ENCODE measurements around the gene ASB16.
A peak's percentile ranks its signal among the peaks of the same experiment; 100 is the strongest.

The ASB16 gene

DNA sequence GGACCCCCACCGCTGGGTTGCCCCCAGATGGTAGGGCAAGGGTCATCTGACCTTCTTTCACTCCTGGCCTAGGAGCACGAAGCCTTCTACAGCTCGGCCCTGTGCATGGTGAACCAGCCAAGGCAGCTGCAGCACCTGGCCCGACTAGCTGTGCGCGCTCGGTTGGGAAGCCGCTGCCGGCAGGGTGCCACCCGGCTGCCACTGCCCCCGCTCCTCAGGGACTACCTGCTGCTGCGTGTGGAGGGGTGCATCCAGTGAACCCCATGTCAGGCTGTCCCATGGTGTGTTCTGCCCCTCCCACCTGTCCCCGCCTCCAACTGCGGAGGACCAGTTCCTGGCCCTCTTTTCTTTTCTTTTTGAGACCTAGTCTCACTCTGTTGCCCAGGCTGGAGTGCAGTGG is 7.6 kb downstream of the ASB16 start:
- no peak for TF ChIP-seq POLR2A (IDR thresholded peaks at IDR 0.05; ENCODE audit: low read depth, low read length)
- TF ChIP-seq POLR2AphosphoS5 (IDR thresholded peaks at IDR 0.05; ENCODE audit: low read depth, low read length), result no peak
- TF ChIP-seq TAF1 (IDR thresholded peaks at IDR 0.05; ENCODE audit: borderline replicate concordance, low read depth, low read length), result no peak
- FAIRE-seq, result no peak
- no peak for DNase-seq (ENCODE audit: insufficient read length)

DNA sequence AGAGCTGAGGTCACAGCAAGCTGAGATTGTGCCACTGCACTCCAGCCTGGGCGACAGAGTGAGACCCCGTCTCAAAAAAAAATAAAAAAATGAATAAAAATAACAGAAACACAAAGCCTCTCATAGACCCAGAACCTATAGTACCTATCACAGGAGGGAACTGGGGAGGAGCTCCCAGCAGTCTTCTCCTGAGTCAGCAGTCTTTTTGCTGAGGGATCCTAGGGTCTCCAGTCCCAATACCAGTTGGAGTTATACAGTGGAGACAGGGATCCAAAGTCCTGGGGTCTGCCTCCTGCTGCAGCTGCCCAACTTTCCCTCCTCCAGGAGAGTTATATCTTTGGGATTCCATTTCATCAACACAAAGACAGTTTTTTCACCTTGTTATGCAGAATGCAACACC is 12.5 kb downstream of the ASB16 start:
- no peak for TF ChIP-seq POLR2AphosphoS5 (IDR thresholded peaks at IDR 0.05; ENCODE audit: low read depth, low read length)
- no peak for TF ChIP-seq POLR2A (IDR thresholded peaks at IDR 0.05; ENCODE audit: low read depth, low read length)
- TF ChIP-seq TAF1 (IDR thresholded peaks at IDR 0.05; ENCODE audit: borderline replicate concordance, low read depth, low read length), result no peak
- no peak for FAIRE-seq
- no peak for DNase-seq (ENCODE audit: insufficient read length)

DNA sequence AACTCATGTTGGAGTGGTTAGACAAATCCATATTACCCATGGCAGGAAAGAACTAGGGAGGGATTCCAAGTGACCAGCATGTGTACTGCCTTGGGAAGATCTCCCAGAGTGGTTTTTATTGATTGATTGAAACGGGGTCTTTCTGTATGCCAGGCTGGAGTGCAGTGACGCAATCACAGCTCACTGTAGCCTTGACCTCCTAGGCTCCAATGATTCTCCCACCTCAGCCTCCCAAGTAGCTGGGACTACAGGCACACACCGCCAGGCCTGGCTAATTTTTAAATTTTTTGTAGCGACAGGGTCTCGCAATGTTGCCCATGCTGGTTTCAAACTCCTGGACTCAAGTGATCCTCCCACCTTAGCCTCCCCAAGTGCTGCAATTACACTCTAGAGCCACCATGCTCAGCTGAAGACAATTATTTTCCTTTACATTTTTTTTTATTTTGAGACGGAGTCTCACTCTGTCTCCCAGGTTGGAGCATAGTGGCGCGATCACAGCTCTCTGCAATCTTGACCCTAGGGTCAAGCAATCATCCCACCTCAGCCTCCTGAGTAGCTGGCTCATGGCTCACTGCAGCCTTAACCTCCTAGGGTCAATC is 13.8 kb downstream of the ASB16 start:
- DNase-seq (ENCODE audit: insufficient read length) (no peak), FAIRE-seq (no peak)
- no peak for TF ChIP-seq POLR2AphosphoS5 (IDR thresholded peaks at IDR 0.05; ENCODE audit: low read depth, low read length)
- TF ChIP-seq TAF1 (IDR thresholded peaks at IDR 0.05; ENCODE audit: borderline replicate concordance, low read depth, low read length), result no peak
- TF ChIP-seq POLR2A (IDR thresholded peaks at IDR 0.05; ENCODE audit: low read depth, low read length), result no peak

DNA sequence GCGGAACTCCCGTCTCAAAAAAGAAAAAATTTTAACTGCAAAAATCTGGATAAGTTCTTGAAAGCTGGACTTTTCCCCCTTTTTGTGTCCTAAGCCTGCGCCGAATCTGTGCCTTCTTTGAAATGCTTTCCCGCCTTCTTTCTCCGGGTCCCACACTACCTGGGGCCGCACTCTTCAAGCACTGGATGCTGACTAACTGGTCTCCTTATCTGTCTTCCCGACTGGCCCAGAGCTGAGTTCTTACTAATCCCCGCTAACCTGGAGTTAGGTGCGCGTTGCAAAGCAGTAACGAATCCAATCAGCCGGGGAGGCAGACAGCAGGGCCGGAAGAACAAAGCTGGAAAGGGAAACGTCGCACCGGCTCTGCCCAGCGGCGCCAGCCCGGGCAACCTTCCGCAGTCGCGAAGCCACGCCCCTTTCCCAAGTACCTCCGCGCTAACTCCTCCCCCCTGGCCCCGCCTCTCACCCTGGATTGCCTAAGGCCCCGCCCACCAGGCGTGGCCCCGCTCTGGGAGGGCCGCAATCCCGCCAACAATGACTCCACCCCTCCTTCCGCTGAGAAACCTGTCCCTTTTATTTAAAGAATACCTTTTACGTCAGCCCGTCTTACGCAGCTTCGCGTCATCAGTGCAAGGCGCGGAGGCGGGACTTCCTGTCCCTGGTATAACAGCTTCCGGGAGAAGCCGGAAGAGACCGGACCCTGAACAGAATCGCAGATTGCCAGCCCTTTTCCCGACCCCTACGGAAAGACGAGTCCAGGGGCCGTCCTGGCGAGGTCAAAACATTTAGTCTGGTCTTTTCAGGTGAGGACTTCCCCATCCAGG is 16.0 kb downstream of the ASB16 start, which contains the start of gene TMUB2:
Gene TMUB2, plus strand, starts transcription at position 666 of the 824 bp plus-strand sequence. CDS start 737 bp downstream, outside the sequence.
- DNase-seq (ENCODE audit: insufficient read length), result peak; percentile 99
- FAIRE-seq, result peak; percentile 98
- peak; percentile 94 for TF ChIP-seq POLR2AphosphoS5 (IDR thresholded peaks at IDR 0.05; ENCODE audit: low read depth, low read length)
- TF ChIP-seq POLR2A (IDR thresholded peaks at IDR 0.05; ENCODE audit: low read depth, low read length), result peak; percentile 95
- TF ChIP-seq TAF1 (IDR thresholded peaks at IDR 0.05; ENCODE audit: borderline replicate concordance, low read depth, low read length), result peak; percentile 74; the same call in 1 of the 2 replicates

DNA sequence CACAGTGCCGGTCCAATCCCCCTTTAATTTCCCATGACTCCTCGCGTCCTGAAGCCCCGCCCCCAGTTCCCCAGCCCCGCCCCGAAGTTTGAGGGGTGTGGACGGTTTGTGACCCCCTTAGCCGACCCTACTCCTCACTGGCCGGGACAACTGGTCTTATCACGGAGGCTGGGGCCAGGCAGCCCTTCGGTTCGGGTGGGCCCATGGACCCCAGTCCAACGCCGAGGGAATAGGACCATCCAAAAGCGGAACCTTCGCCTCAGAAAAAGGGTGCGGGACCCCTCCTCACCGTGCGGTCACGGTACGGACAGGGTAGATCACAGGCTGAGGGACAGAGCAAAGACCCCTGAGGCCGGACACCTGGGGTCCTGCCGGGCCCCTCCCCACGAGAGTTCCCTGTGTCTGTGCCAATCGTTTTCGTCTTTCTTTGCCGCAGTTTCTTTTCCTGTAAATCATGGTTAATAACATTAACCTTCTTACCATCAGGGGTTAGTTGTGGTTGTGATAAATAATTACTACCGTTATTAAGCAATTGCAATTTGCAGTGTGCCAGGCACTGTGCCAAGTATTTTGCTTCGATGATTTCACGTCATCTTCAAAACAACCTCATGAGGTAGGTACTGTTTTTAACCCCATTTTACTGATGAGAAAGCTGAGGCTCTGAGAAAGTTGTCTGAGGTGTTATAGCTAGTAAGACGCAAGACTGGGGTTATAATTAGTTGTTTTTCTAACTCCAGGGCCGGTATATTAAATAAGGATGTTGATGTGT is 16.8 kb downstream of the ASB16 start:
- no peak for FAIRE-seq
- TF ChIP-seq POLR2AphosphoS5 (IDR thresholded peaks at IDR 0.05; ENCODE audit: low read depth, low read length) (peak; percentile 14; the same call in 1 of the 2 replicates), POLR2A (IDR thresholded peaks at IDR 0.05; ENCODE audit: low read depth, low read length) (no peak)
- peak; percentile 81 for DNase-seq (ENCODE audit: insufficient read length)

DNA sequence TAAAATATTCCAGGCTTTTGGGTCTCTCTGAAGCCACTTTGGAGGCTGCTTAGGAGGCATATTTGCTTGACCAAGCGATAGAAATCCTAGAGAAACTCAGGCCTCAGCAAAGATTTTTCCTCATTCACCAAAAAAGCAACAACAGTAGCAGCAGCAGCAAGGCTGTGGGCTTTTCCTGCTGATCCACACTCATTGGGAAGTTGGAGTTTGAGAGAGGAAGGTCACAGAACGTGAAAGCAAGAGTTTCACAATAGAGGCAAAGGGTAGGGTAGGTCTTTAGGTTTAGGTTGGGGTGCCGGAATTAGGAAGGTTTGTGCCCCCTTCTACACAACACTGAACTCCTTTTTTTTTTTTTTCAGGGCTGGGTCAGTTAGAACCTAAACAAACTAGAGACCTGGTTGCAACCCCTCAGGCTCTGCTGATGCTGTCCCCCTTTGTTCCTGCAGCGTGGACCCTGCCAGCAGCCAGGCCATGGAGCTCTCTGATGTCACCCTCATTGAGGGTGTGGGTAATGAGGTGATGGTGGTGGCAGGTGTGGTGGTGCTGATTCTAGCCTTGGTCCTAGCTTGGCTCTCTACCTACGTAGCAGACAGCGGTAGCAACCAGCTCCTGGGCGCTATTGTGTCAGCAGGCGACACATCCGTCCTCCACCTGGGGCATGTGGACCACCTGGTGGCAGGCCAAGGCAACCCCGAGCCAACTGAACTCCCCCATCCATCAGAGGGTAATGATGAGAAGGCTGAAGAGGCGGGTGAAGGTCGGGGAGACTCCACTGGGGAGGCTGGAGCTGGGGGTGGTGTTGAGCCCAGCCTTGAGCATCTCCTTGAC is 18.3 kb downstream of the ASB16 start:
- TF ChIP-seq POLR2AphosphoS5 (IDR thresholded peaks at IDR 0.05; ENCODE audit: low read depth, low read length), result no peak
- no peak for TF ChIP-seq TAF1 (IDR thresholded peaks at IDR 0.05; ENCODE audit: borderline replicate concordance, low read depth, low read length)
- TF ChIP-seq POLR2A (IDR thresholded peaks at IDR 0.05; ENCODE audit: low read depth, low read length), result no peak
- DNase-seq (ENCODE audit: insufficient read length), result no peak
- no peak for FAIRE-seq

DNA sequence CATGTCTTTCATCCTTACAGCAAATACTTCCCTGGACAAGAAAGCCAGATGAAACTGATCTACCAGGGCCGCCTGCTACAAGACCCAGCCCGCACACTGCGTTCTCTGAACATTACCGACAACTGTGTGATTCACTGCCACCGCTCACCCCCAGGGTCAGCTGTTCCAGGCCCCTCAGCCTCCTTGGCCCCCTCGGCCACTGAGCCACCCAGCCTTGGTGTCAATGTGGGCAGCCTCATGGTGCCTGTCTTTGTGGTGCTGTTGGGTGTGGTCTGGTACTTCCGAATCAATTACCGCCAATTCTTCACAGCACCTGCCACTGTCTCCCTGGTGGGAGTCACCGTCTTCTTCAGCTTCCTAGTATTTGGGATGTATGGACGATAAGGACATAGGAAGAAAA is 20.0 kb downstream of the ASB16 start:
- no peak for TF ChIP-seq POLR2A (IDR thresholded peaks at IDR 0.05; ENCODE audit: low read depth, low read length)
- no peak for TF ChIP-seq TAF1 (IDR thresholded peaks at IDR 0.05; ENCODE audit: borderline replicate concordance, low read depth, low read length)
- no peak; the same call in 1 of the 2 replicates for TF ChIP-seq POLR2AphosphoS5 (IDR thresholded peaks at IDR 0.05; ENCODE audit: low read depth, low read length)
- no peak for DNase-seq (ENCODE audit: insufficient read length)
- FAIRE-seq, result no peak

DNA sequence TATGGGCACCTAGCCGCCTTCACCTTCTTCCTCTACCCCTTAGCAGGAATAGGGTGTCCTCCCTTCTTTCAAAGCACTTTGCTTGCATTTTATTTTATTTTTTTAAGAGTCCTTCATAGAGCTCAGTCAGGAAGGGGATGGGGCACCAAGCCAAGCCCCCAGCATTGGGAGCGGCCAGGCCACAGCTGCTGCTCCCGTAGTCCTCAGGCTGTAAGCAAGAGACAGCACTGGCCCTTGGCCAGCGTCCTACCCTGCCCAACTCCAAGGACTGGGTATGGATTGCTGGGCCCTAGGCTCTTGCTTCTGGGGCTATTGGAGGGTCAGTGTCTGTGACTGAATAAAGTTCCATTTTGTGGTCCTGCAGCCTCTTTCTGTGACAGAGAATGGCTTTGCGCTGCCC is 20.9 kb downstream of the ASB16 start:
- FAIRE-seq (no peak), DNase-seq (ENCODE audit: insufficient read length) (no peak)

DNA sequence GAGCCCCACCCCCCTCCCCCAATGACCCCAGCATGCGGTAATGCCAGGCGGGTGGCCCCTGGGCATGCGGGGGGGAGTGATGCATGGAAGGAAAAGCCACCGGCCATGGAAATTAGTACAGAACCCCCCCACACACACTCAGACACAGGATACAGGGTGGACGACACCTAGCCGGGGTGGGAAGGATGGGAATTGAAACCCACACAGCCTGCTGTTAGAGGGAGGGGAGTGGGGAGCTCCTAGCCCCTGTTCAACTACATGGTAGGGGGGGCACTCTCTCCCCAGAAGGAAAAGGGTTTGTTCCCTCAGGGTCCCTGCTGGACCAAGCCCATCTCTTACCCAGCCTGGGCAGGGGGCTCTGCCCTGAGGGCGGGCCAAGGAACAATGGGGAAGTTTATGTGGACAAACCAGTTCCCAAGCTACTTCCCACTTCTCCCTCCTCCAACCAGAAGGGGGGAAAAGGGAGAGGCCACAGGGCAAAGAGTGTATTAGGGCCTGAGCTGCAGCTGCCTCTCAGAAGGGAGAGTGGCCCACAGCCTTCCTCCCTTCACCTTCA is 21.5 kb downstream of the ASB16 start:
- TF ChIP-seq TAF1 (IDR thresholded peaks at IDR 0.05; ENCODE audit: borderline replicate concordance, low read depth, low read length) (no peak), POLR2A (IDR thresholded peaks at IDR 0.05; ENCODE audit: low read depth, low read length) (no peak), POLR2AphosphoS5 (IDR thresholded peaks at IDR 0.05; ENCODE audit: low read depth, low read length) (no peak; the same call in none of the 2 replicates)
- DNase-seq (ENCODE audit: insufficient read length) (no peak), FAIRE-seq (no peak)

More for the DNA sequence above, 20.9 kb downstream of the ASB16 start:
- TF ChIP-seq POLR2A (IDR thresholded peaks at IDR 0.05; ENCODE audit: low read depth, low read length), result no peak
- TF ChIP-seq TAF1 (IDR thresholded peaks at IDR 0.05; ENCODE audit: borderline replicate concordance, low read depth, low read length), result no peak
- no peak; the same call in 1 of the 2 replicates for TF ChIP-seq POLR2AphosphoS5 (IDR thresholded peaks at IDR 0.05; ENCODE audit: low read depth, low read length)

DNA sequence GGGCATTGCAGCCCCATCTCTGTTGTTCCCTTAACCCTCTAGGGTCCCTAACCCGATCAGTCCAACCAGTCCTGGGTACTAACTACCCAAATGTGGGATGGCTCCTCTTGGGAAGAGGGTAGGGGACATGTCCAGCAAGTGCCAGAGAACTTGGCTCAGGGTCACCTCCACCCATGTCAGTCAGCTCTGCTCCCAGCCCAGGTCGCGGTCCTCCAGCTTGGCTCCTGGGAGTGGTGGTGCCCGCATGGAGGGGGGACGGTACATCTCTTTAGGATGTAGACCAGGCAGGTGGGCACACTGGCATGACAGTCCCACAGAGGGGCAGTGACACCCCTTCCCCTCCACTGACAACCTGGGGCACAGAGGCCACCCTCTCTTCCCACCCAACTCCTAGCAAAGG is 22.2 kb downstream of the ASB16 start:
- no peak for FAIRE-seq
- TF ChIP-seq POLR2AphosphoS5 (IDR thresholded peaks at IDR 0.05; ENCODE audit: low read depth, low read length) (no peak), POLR2A (IDR thresholded peaks at IDR 0.05; ENCODE audit: low read depth, low read length) (peak; percentile 19; the same call in 1 of the 2 replicates)
- DNase-seq (ENCODE audit: insufficient read length), result no peak
